Measurements from ENCODE around the gene DLX5. TPM values are rescaled to one million over a fixed set of nuclear protein-coding genes. Genes with fewer than 3 reads are reported as not detected.

Gene DLX5
- total RNA-seq, 1 donor from 2014 or later: 1.3 TPM

DNA sequence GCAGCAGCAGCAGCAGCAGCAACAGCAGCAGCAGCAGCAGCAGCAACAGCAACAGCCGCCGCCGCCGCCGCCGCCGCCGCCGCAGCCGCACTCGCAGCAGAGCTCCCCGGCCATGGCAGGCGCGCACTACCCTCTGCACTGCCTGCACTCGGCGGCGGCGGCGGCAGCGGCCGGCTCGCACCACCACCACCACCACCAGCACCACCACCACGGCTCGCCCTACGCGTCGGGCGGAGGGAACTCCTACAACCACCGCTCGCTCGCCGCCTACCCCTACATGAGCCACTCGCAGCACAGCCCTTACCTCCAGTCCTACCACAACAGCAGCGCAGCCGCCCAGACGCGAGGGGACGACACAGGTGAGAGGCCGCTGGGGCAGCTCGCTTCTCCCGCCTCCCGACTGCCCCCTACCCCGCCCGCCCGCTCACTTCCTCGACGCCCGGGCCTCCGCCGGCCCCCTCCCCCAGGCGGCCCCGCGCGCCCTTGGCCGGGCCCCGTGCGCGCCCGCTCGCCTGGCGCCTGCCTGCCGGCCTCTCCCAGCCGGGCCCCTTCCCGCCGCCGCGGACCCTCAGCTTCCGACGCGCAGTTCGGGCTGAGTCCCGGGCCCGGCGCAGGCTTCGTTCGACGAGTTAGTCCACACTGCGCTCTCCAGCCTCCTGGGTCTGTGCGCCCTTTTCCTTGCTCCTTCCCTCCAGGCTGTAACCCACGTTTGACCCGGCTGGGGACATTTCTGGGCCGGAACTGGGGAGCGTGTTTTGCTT is 18.4 kb downstream of the DLX5 start:
- peaks cover 13% of the 10 kb centered on the region for H3K9me3 ChIP-seq (ENCODE audit: insufficient read depth, low read depth, low read length)
- peaks cover 87% of the 10 kb centered on the region for H3K27me3 ChIP-seq (ENCODE audit: insufficient read depth, low read length)
- Mint-ChIP-seq H3K36me3 (ENCODE audit: low read depth, unreplicated experiment) (peaks cover 2% of the 10 kb centered on the region), H3K9me3 (ENCODE audit: unreplicated experiment) (peaks cover 19% of the 10 kb centered on the region), H3K27me3 (ENCODE audit: low read depth, unreplicated experiment) (peaks cover 85% of the 10 kb centered on the region), H3K27ac (ENCODE audit: unreplicated experiment) (peak overlapping the region; percentile 66), H3K4me1 (ENCODE audit: low read depth, unreplicated experiment) (no peaks in the 10 kb centered on the region), H3K4me3 (ENCODE audit: unreplicated experiment) (peak overlapping the region; percentile 68)
- H2AFZ ChIP-seq (ENCODE audit: low read depth, low read length): peak overlapping the region; percentile 75
- DNase-seq (ENCODE audit: low read depth) (peak; percentile 1), FAIRE-seq (no peak)
- H3K27ac ChIP-seq (ENCODE audit: low read depth, low read length): no peak overlapping the region
- H3K79me2 ChIP-seq (ENCODE audit: insufficient read depth, low read length): no peaks in the 10 kb centered on the region
- no peak for TF ChIP-seq EZH2 (IDR thresholded peaks at IDR 0.05; ENCODE audit: insufficient read depth, low read length)
- TF ChIP-seq, protein P1, sequence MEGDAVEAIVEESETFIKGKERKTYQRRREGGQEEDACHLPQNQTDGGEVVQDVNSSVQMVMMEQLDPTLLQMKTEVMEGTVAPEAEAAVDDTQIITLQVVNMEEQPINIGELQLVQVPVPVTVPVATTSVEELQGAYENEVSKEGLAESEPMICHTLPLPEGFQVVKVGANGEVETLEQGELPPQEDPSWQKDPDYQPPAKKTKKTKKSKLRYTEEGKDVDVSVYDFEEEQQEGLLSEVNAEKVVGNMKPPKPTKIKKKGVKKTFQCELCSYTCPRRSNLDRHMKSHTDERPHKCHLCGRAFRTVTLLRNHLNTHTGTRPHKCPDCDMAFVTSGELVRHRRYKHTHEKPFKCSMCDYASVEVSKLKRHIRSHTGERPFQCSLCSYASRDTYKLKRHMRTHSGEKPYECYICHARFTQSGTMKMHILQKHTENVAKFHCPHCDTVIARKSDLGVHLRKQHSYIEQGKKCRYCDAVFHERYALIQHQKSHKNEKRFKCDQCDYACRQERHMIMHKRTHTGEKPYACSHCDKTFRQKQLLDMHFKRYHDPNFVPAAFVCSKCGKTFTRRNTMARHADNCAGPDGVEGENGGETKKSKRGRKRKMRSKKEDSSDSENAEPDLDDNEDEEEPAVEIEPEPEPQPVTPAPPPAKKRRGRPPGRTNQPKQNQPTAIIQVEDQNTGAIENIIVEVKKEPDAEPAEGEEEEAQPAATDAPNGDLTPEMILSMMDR (IDR thresholded peaks at IDR 0.05; ENCODE audit: insufficient read depth, low read depth, low read length): no peak
- no peaks in the 10 kb centered on the region for H3K36me3 ChIP-seq (ENCODE audit: insufficient read depth, low read length)
- no peaks in the 10 kb centered on the region for H3K4me1 ChIP-seq (ENCODE audit: insufficient read depth, low read length)
- no peaks in the 10 kb centered on the region for H4K20me1 ChIP-seq (ENCODE audit: insufficient read depth, low read length)
- H3K4me3 ChIP-seq (ENCODE audit: insufficient read depth, low read depth, low read length): no peak overlapping the region
- no peak overlapping the region for H3K9ac ChIP-seq (ENCODE audit: low read length)
- H3K4me2 ChIP-seq (ENCODE audit: low read length): peak overlapping the region; percentile 67

GRCh38 chr7:97005183-97006054 is 19.2 kb downstream of the DLX5 start, which contains the start of gene DLX6:
TSS of gene DLX6 (plus strand) at chr7:97005553. CDS start at chr7:97005978, 425 bp downstream.
- Histone ChIP-seq H3K4me1 (ENCODE audit: insufficient read depth, low read length) (no peaks in the 10 kb centered on the region), H3K79me2 (ENCODE audit: insufficient read depth, low read length) (no peaks in the 10 kb centered on the region), H3K4me2 (ENCODE audit: low read length) (peak within 1 kb of the TSS; percentile 67), H2AFZ (ENCODE audit: low read depth, low read length) (peak within 1 kb of the TSS; percentile 75), H3K9ac (ENCODE audit: low read length) (no peak within 1 kb of the TSS), H3K27me3 (ENCODE audit: insufficient read depth, low read length) (peaks cover 89% of the 10 kb centered on the region), H3K9me3 (ENCODE audit: insufficient read depth, low read depth, low read length) (peaks cover 13% of the 10 kb centered on the region), H3K4me3 (ENCODE audit: insufficient read depth, low read depth, low read length) (no peak within 1 kb of the TSS), H4K20me1 (ENCODE audit: insufficient read depth, low read length) (no peaks in the 10 kb centered on the region), H3K36me3 (ENCODE audit: insufficient read depth, low read length) (no peaks in the 10 kb centered on the region), H3K27ac (ENCODE audit: low read depth, low read length) (no peak within 1 kb of the TSS)
- TF ChIP-seq, protein P1 (IDR thresholded peaks at IDR 0.05; ENCODE audit: insufficient read depth, low read depth, low read length): no peak
- peak; percentile 36 for TF ChIP-seq EZH2 (IDR thresholded peaks at IDR 0.05; ENCODE audit: insufficient read depth, low read length)
- peaks cover 19% of the 10 kb centered on the region for H3K9me3 Mint-ChIP-seq (ENCODE audit: unreplicated experiment)
- DNase-seq (ENCODE audit: low read depth) (no peak), FAIRE-seq (no peak)
- peaks cover 87% of the 10 kb centered on the region for H3K27me3 Mint-ChIP-seq (ENCODE audit: low read depth, unreplicated experiment)
- peak within 1 kb of the TSS; percentile 77 for H3K4me3 Mint-ChIP-seq (ENCODE audit: unreplicated experiment)
- peaks cover 2% of the 10 kb centered on the region for H3K36me3 Mint-ChIP-seq (ENCODE audit: low read depth, unreplicated experiment)
- H3K27ac Mint-ChIP-seq (ENCODE audit: unreplicated experiment): peak within 1 kb of the TSS; percentile 34
- no peaks in the 10 kb centered on the region for H3K4me1 Mint-ChIP-seq (ENCODE audit: low read depth, unreplicated experiment)

All from astrocyte (in vitro differentiated cells and primary cell).